NOMO-1 (cell line): ENCODE data around the gene ZBTB9.

ENCODE experiments used
- DNase-seq, 2 experiments: peaks; one replicate each; lab custom pipeline; 2025; ENCODE audit not compliant: unreplicated experiment in 2 of 2; lab: John Stamatoyannopoulos, UW

ZBTB9 gene

GRCh38 chr6:33454009-33454946 lies at the start of gene ZBTB9:
Gene ZBTB9 (plus strand): TSS chr6:33454576. CDS start chr6:33455101, 525 bp downstream.
- DNase-seq, result peak; percentile 93 to 95

GRCh38 chr6:33404884-33405283 lies 49.5 kb upstream of the ZBTB9 start:
- no peak for DNase-seq

GRCh38 chr6:33405386-33405940 lies 48.9 kb upstream of the ZBTB9 start:
- DNase-seq, result no peak

- no peak for DNase-seq
Observed at GRCh38 chr6:33406126-33406525, 48.2 kb upstream of the ZBTB9 start.

GRCh38 chr6:33407132-33407718 lies 47.2 kb upstream of the ZBTB9 start:
- DNase-seq, result no peak

GRCh38 chr6:33410050-33410710 lies 44.2 kb upstream of the ZBTB9 start:
- peak; percentile 93 to 98 for DNase-seq

- DNase-seq, result peak; percentile 85 to 86
Observed at GRCh38 chr6:33410711-33411631, 43.4 kb upstream of the ZBTB9 start, which contains the start of gene PHF1. Gene PHF1 (plus strand): TSS chr6:33411014. CDS start chr6:33412264, 1,250 bp downstream.

- DNase-seq, result no peak
Observed at GRCh38 chr6:33411632-33412005, 42.8 kb upstream of the ZBTB9 start.

GRCh38 chr6:33412140-33413009 lies 42.0 kb upstream of the ZBTB9 start:
- no peak for DNase-seq

- DNase-seq, result no peak
Observed at GRCh38 chr6:33413241-33414120, 40.9 kb upstream of the ZBTB9 start.

GRCh38 chr6:33414592-33415271 lies 39.6 kb upstream of the ZBTB9 start:
- no peak for DNase-seq

GRCh38 chr6:33415831-33416230 lies 38.5 kb upstream of the ZBTB9 start:
- DNase-seq, result no peak

GRCh38 chr6:33416386-33417127 lies 37.8 kb upstream of the ZBTB9 start:
- no peak for DNase-seq

- DNase-seq, result no peak
Observed at GRCh38 chr6:33417128-33417902, 37.1 kb upstream of the ZBTB9 start.

GRCh38 chr6:33417903-33418689 lies 36.3 kb upstream of the ZBTB9 start, which contains the start of gene CUTA:
Gene CUTA (minus strand): TSS chr6:33418107. CDS start chr6:33418000, 107 bp downstream.
- DNase-seq, result peak; percentile 98 to 99
